Activated T-cell treated with anti-CD3 and anti-CD28 coated beads, Interleukin-2, amount 50 U/mL, for 24 hours (primary cell): ENCODE measurements around the gene NPW.

ENCODE experiments used
- DNase-seq: peaks from one replicate; pipeline ENCODE4 v3.0.0-alpha.2; 2020
- H3K27ac Mint-ChIP-seq: 2 replicates; pipeline ENCODE4 v1.8.0; 2020; ENCODE audit warnings: mild to moderate bottlenecking, mixed read lengths
- H3K27me3 Mint-ChIP-seq: 2 replicates; pipeline ENCODE4 v1.8.0; 2020; ENCODE audit warnings: mixed read lengths
- H3K36me3 Mint-ChIP-seq: 2 replicates; pipeline ENCODE4 v1.8.0; 2020; ENCODE audit warnings: low read depth, mixed read lengths
- H3K4me1 Mint-ChIP-seq: 2 replicates; pipeline ENCODE4 v1.8.0; 2020; ENCODE audit warnings: low read depth, mixed read lengths
- H3K4me3 Mint-ChIP-seq: 2 replicates; pipeline ENCODE4 v1.8.0; 2020; ENCODE audit warnings: mild to moderate bottlenecking, moderate library complexity, mixed read lengths
- H3K9me3 Mint-ChIP-seq: 2 replicates; pipeline ENCODE4 v1.8.0; 2020; ENCODE audit warnings: mixed read lengths

NPW gene

GRCh38 chr16:2040041-2040786 lies 20.6 kb downstream of the NPW start:
- H3K36me3 Mint-ChIP-seq: peaks cover 7% of the 10 kb centered on the region
- H3K4me3 Mint-ChIP-seq: no peak overlapping the region
- H3K27ac Mint-ChIP-seq: no peak overlapping the region
- no peaks in the 10 kb centered on the region for H3K4me1 Mint-ChIP-seq
- H3K9me3 Mint-ChIP-seq: no peaks in the 10 kb centered on the region
- H3K27me3 Mint-ChIP-seq: no peaks in the 10 kb centered on the region
- no peak for DNase-seq

GRCh38 chr16:2040787-2041522 lies 21.4 kb downstream of the NPW start:
- Mint-ChIP-seq H3K9me3 (no peaks in the 10 kb centered on the region), H3K27me3 (no peaks in the 10 kb centered on the region), H3K27ac (no peak overlapping the region), H3K36me3 (peaks cover 7% of the 10 kb centered on the region), H3K4me1 (no peaks in the 10 kb centered on the region), H3K4me3 (no peak overlapping the region)
- no peak for DNase-seq

GRCh38 chr16:2042171-2042985 lies 22.8 kb downstream of the NPW start:
- peaks cover 9% of the 10 kb centered on the region for H3K4me1 Mint-ChIP-seq
- peaks cover 14% of the 10 kb centered on the region for H3K36me3 Mint-ChIP-seq
- no peaks in the 10 kb centered on the region for H3K9me3 Mint-ChIP-seq
- H3K27me3 Mint-ChIP-seq: no peaks in the 10 kb centered on the region
- DNase-seq: no peak
- H3K4me3 Mint-ChIP-seq: no peak overlapping the region
- no peak overlapping the region for H3K27ac Mint-ChIP-seq

- H3K27ac Mint-ChIP-seq: no peak overlapping the region
- H3K36me3 Mint-ChIP-seq: peaks cover 15% of the 10 kb centered on the region
- H3K4me3 Mint-ChIP-seq: no peak overlapping the region
- H3K4me1 Mint-ChIP-seq: peaks cover 9% of the 10 kb centered on the region
- DNase-seq: no peak
- no peaks in the 10 kb centered on the region for H3K9me3 Mint-ChIP-seq
- H3K27me3 Mint-ChIP-seq: no peaks in the 10 kb centered on the region
Observed at GRCh38 chr16:2042986-2043666, 23.5 kb downstream of the NPW start.

- H3K4me3 Mint-ChIP-seq: no peak overlapping the region
- peaks cover 14% of the 10 kb centered on the region for H3K4me1 Mint-ChIP-seq
- H3K27me3 Mint-ChIP-seq: no peaks in the 10 kb centered on the region
- no peaks in the 10 kb centered on the region for H3K9me3 Mint-ChIP-seq
- peaks cover 22% of the 10 kb centered on the region for H3K36me3 Mint-ChIP-seq
- DNase-seq: no peak
- no peak overlapping the region for H3K27ac Mint-ChIP-seq
Observed at GRCh38 chr16:2043667-2044451, 24.3 kb downstream of the NPW start.

GRCh38 chr16:2044541-2044940 lies 25.0 kb downstream of the NPW start:
- Mint-ChIP-seq H3K27ac (no peak overlapping the region), H3K27me3 (no peaks in the 10 kb centered on the region), H3K4me3 (no peak overlapping the region), H3K4me1 (peaks cover 19% of the 10 kb centered on the region), H3K36me3 (peaks cover 22% of the 10 kb centered on the region), H3K9me3 (no peaks in the 10 kb centered on the region)
- no peak for DNase-seq

- H3K4me3 Mint-ChIP-seq: peak overlapping the region; percentile 93
- H3K4me1 Mint-ChIP-seq: peaks cover 22% of the 10 kb centered on the region
- no peak for DNase-seq
- peaks cover 35% of the 10 kb centered on the region for H3K36me3 Mint-ChIP-seq
- H3K27ac Mint-ChIP-seq: no peak overlapping the region
- H3K9me3 Mint-ChIP-seq: no peaks in the 10 kb centered on the region
- H3K27me3 Mint-ChIP-seq: no peaks in the 10 kb centered on the region
Observed at GRCh38 chr16:2045965-2046892, 26.6 kb downstream of the NPW start.

GRCh38 chr16:2046893-2047329 lies 27.3 kb downstream of the NPW start:
- Mint-ChIP-seq H3K27ac (peak overlapping the region; percentile 85), H3K4me1 (peaks cover 22% of the 10 kb centered on the region), H3K4me3 (peak overlapping the region; percentile 93), H3K36me3 (peaks cover 42% of the 10 kb centered on the region), H3K9me3 (no peaks in the 10 kb centered on the region), H3K27me3 (no peaks in the 10 kb centered on the region)
- no peak for DNase-seq

GRCh38 chr16:2047330-2048115 lies 27.9 kb downstream of the NPW start, which contains the start of the genes NTHL1 and TSC2:
NTHL1 (minus strand) TSS chr16:2047834; CDS start chr16:2047823, 11 bp downstream.
TSC2 (plus strand) TSS chr16:2047985; CDS start chr16:2048616, 631 bp downstream.
- Mint-ChIP-seq H3K27ac (peak within 1 kb of the TSS; percentile 85), H3K36me3 (peaks cover 48% of the 10 kb centered on the region), H3K4me3 (peak within 1 kb of the TSS; percentile 93), H3K27me3 (no peaks in the 10 kb centered on the region), H3K9me3 (no peaks in the 10 kb centered on the region), H3K4me1 (peaks cover 22% of the 10 kb centered on the region)
- peak; percentile 95 for DNase-seq

GRCh38 chr16:2048116-2048543 lies 28.5 kb downstream of the NPW start:
- Mint-ChIP-seq H3K27me3 (no peaks in the 10 kb centered on the region), H3K4me1 (peaks cover 22% of the 10 kb centered on the region), H3K9me3 (no peaks in the 10 kb centered on the region), H3K36me3 (peaks cover 51% of the 10 kb centered on the region), H3K4me3 (peak overlapping the region; percentile 93), H3K27ac (peak overlapping the region; percentile 85)
- DNase-seq: no peak

- Mint-ChIP-seq H3K36me3 (peaks cover 75% of the 10 kb centered on the region), H3K27me3 (no peaks in the 10 kb centered on the region), H3K4me1 (peaks cover 13% of the 10 kb centered on the region), H3K4me3 (no peak overlapping the region), H3K27ac (no peak overlapping the region), H3K9me3 (no peaks in the 10 kb centered on the region)
- DNase-seq: no peak
Observed at GRCh38 chr16:2053211-2053610, 33.6 kb downstream of the NPW start.

GRCh38 chr16:2053897-2054296 lies 34.3 kb downstream of the NPW start:
- Mint-ChIP-seq H3K4me1 (peaks cover 7% of the 10 kb centered on the region), H3K27me3 (no peaks in the 10 kb centered on the region), H3K27ac (no peak overlapping the region), H3K9me3 (no peaks in the 10 kb centered on the region), H3K4me3 (no peak overlapping the region), H3K36me3 (peaks cover 74% of the 10 kb centered on the region)
- no peak for DNase-seq
